Measurements from ENCODE around the gene TSC22D2. TPM values are rescaled to one million over a fixed set of nuclear protein-coding genes. Genes with fewer than 3 reads are reported as not detected.

Gene TSC22D2
- total and polyA plus RNA-seq, 2 donors (not counting 3 experiments of a cell fraction or from before 2014, with no cell fraction given): 7.6 to 43.9 TPM

DNA sequence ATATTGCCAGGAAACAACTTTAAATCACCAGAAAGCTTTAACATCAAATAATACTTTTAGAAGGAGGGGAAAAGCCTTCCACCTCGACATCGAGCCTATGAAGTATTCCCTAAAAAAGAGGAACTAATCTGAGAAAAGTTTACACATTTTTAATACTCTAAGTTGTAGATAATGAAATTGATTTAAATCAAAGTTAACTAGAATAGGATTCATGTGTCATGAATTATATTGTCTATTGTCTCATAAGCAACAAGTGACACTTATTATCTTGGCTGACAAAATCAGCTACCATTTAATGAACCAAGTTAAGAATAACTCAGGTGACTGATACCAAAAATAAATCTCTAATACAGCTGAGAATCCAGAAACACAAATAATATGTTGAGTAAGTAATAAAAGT is 56.6 kb downstream of the TSC22D2 start:
- FAIRE-seq (no peak), DNase-seq (ENCODE audit: low read depth, low spot score) (no peak)
- Histone ChIP-seq H3K36me3 (ENCODE audit: control insufficient read depth in 2 of 2, extremely low read depth in 1 of 2, insufficient read depth in 2 of 2, low read length in 2 of 2) (no peaks in the 10 kb centered on the region), H3K9me3 (replicated peaks; ENCODE audit: control insufficient read depth, insufficient read depth, low read length) (no peaks in the 10 kb centered on the region), H3K79me2 (ENCODE audit: control insufficient read depth, insufficient read depth, low read length) (no peaks in the 10 kb centered on the region), H3K4me2 (ENCODE audit: insufficient read depth, low read length) (no peak overlapping the region), H3K27me3 (ENCODE audit: control insufficient read depth in 2 of 2, insufficient read depth in 2 of 2, low read length in 2 of 2) (no peaks in the 10 kb centered on the region), H3K9ac (replicated peaks; ENCODE audit: extremely low read depth, insufficient read depth, low read length) (no peak overlapping the region), H3K4me3 (replicated peaks in 1 of 3; ENCODE audit: insufficient read depth in 1 of 3, low read depth in 1 of 3, low read length in 3 of 3) (no peak overlapping the region), H4K20me1 (replicated peaks; ENCODE audit: control insufficient read depth, extremely low read depth, insufficient read depth, low read length) (no peaks in the 10 kb centered on the region), H3K27ac (ENCODE audit: insufficient read depth, low read depth, low read length) (no peak overlapping the region), H2AFZ (ENCODE audit: low read depth, low read length) (no peak overlapping the region), H3K9me1 (replicated peaks; ENCODE audit: control insufficient read depth, extremely low read depth, insufficient read depth, low read length) (no peaks in the 10 kb centered on the region), H3K4me1 (ENCODE audit: control insufficient read depth, extremely low read depth, insufficient read depth, low read length) (peaks cover 21% of the 10 kb centered on the region)
- no TSS peak for BruUV-seq (replicated peaks)
- dilution Hi-C loops (cut with MboI; ENCODE audit: extremely low pct_ligation_motif_present, low sequenced_read_pairs) (no loop called here), intact Hi-C loops (cut with micrococcal nuclease) (no loop called here)
- CTCF ChIA-PET: interaction anchor here (0.7 to 0.9 kb wide), 2 partner anchors 31 to 52 kb away, joined by 3 to 4 read pairs; no protein-coding TSS in a partner anchor
- TF ChIP-seq POLR2AphosphoS5 (IDR thresholded peaks at IDR 0.05; ENCODE audit: insufficient read depth, low read depth, low read length) (no peak), MYC (IDR thresholded peaks at IDR 0.05; ENCODE audit: low read depth, low read length) (no peak), JUN (IDR thresholded peaks at IDR 0.05; ENCODE audit: borderline replicate concordance, insufficient read depth, insufficient read length, low read depth) (no peak), GATA2 (IDR thresholded peaks at IDR 0.05; ENCODE audit: insufficient read depth, insufficient read length, low read depth, low read length) (no peak), EZH2 (IDR thresholded peaks at IDR 0.05; ENCODE audit: borderline replicate concordance, low read depth, low read length, severe bottlenecking) (no peak), FOS (IDR thresholded peaks at IDR 0.05; ENCODE audit: borderline replicate concordance, insufficient read depth, low read length) (no peak), POLR2A (IDR thresholded peaks at IDR 0.05; ENCODE audit: low read depth, low read length) (no peak)
- TF ChIP-seq, protein P1, sequence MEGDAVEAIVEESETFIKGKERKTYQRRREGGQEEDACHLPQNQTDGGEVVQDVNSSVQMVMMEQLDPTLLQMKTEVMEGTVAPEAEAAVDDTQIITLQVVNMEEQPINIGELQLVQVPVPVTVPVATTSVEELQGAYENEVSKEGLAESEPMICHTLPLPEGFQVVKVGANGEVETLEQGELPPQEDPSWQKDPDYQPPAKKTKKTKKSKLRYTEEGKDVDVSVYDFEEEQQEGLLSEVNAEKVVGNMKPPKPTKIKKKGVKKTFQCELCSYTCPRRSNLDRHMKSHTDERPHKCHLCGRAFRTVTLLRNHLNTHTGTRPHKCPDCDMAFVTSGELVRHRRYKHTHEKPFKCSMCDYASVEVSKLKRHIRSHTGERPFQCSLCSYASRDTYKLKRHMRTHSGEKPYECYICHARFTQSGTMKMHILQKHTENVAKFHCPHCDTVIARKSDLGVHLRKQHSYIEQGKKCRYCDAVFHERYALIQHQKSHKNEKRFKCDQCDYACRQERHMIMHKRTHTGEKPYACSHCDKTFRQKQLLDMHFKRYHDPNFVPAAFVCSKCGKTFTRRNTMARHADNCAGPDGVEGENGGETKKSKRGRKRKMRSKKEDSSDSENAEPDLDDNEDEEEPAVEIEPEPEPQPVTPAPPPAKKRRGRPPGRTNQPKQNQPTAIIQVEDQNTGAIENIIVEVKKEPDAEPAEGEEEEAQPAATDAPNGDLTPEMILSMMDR (IDR thresholded peaks at IDR 0.05; ENCODE audit: extremely low read depth in 1 of 2, insufficient read depth in 1 of 2, low read depth in 1 of 2, low read length in 2 of 2): no peak
- TF ChIP-seq, protein P2, sequence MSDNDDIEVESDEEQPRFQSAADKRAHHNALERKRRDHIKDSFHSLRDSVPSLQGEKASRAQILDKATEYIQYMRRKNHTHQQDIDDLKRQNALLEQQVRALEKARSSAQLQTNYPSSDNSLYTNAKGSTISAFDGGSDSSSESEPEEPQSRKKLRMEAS (IDR thresholded peaks at IDR 0.05; ENCODE audit: insufficient read depth, insufficient read length): no peak
- POLR2A ChIA-PET: no interaction called here

Measured in endothelial cell of umbilical vein (primary cell).